ENCODE data around the gene MFNG. TPM values are rescaled to one million over a fixed set of nuclear protein-coding genes. Genes with fewer than 3 reads are reported as not detected.

The MFNG gene
- polyA plus RNA-seq, 1 donor from 2014 or later: 0.17 TPM

DNA sequence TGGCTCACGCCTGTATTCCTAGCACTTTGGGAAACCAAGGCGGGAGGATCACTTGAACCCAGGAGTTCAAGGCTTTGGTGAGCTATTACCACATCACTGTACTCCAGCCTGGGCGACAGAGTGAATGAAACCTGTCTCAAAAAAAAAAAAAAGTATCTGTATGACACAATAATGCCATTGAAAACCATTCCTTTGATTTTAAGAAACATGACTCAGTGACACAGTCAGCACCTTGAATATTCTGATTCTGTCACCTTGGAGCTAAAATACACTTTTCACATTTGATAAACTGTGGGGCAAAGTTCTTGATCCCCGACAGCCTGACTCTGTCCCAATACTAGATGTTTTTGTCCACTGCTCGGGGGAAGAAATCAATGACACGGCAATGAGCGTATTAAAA, 42.2 kb downstream of the MFNG start:
- Histone ChIP-seq H3K9me2 (ENCODE audit: insufficient read depth, low read length) (no peaks in the 10 kb centered on the region), H2AFZ (ENCODE audit: low read depth, low read length) (no peak overlapping the region), H3K9me3 (ENCODE audit: low read length) (no peaks in the 10 kb centered on the region), H3K27me3 (ENCODE audit: insufficient read depth, low read depth, low read length) (no peaks in the 10 kb centered on the region), H4K20me1 (ENCODE audit: insufficient read depth) (no peaks in the 10 kb centered on the region), H3K79me2 (replicated peaks; ENCODE audit: insufficient read depth, low read length) (no peaks in the 10 kb centered on the region), H3K4me2 (ENCODE audit: low read length) (no peak overlapping the region), H3K4me3 (ENCODE audit: low read length) (no peak overlapping the region), H3K36me3 (ENCODE audit: insufficient read depth, low read length) (no peaks in the 10 kb centered on the region), H3F3A (ENCODE audit: insufficient read depth, low read length, poor library complexity, severe bottlenecking) (no peaks in the 10 kb centered on the region), H3K9ac (ENCODE audit: low read length) (no peak overlapping the region), H3K27ac (ENCODE audit: low read length) (no peak overlapping the region)
- TF ChIP-seq MXI1 (conservative IDR thresholded peaks at IDR 0.05; ENCODE audit: poor library complexity, severe bottlenecking): no peak
- TF ChIP-seq, protein P1, sequence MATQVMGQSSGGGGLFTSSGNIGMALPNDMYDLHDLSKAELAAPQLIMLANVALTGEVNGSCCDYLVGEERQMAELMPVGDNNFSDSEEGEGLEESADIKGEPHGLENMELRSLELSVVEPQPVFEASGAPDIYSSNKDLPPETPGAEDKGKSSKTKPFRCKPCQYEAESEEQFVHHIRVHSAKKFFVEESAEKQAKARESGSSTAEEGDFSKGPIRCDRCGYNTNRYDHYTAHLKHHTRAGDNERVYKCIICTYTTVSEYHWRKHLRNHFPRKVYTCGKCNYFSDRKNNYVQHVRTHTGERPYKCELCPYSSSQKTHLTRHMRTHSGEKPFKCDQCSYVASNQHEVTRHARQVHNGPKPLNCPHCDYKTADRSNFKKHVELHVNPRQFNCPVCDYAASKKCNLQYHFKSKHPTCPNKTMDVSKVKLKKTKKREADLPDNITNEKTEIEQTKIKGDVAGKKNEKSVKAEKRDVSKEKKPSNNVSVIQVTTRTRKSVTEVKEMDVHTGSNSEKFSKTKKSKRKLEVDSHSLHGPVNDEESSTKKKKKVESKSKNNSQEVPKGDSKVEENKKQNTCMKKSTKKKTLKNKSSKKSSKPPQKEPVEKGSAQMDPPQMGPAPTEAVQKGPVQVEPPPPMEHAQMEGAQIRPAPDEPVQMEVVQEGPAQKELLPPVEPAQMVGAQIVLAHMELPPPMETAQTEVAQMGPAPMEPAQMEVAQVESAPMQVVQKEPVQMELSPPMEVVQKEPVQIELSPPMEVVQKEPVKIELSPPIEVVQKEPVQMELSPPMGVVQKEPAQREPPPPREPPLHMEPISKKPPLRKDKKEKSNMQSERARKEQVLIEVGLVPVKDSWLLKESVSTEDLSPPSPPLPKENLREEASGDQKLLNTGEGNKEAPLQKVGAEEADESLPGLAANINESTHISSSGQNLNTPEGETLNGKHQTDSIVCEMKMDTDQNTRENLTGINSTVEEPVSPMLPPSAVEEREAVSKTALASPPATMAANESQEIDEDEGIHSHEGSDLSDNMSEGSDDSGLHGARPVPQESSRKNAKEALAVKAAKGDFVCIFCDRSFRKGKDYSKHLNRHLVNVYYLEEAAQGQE (IDR thresholded peaks at IDR 0.05; ENCODE audit: borderline replicate concordance): no peak
- TF ChIP-seq TAF1 (IDR thresholded peaks at IDR 0.05; ENCODE audit: low read depth): no peak
- TF ChIP-seq RAD21 (conservative IDR thresholded peaks at IDR 0.05): no peak
- TF ChIP-seq EZH2 (IDR thresholded peaks at IDR 0.05; ENCODE audit: borderline replicate concordance, insufficient read depth, low read length, poor library complexity, severe bottlenecking): no peak
- no peak for TF ChIP-seq EP300 (conservative IDR thresholded peaks at IDR 0.05; ENCODE audit: poor library complexity, severe bottlenecking)
- no peak for TF ChIP-seq POLR2AphosphoS5 (IDR thresholded peaks at IDR 0.05)
- no peak for TF ChIP-seq SMC3 (conservative IDR thresholded peaks at IDR 0.05; ENCODE audit: poor library complexity)
- TF ChIP-seq, protein P2, sequence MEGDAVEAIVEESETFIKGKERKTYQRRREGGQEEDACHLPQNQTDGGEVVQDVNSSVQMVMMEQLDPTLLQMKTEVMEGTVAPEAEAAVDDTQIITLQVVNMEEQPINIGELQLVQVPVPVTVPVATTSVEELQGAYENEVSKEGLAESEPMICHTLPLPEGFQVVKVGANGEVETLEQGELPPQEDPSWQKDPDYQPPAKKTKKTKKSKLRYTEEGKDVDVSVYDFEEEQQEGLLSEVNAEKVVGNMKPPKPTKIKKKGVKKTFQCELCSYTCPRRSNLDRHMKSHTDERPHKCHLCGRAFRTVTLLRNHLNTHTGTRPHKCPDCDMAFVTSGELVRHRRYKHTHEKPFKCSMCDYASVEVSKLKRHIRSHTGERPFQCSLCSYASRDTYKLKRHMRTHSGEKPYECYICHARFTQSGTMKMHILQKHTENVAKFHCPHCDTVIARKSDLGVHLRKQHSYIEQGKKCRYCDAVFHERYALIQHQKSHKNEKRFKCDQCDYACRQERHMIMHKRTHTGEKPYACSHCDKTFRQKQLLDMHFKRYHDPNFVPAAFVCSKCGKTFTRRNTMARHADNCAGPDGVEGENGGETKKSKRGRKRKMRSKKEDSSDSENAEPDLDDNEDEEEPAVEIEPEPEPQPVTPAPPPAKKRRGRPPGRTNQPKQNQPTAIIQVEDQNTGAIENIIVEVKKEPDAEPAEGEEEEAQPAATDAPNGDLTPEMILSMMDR (IDR thresholded peaks at IDR 0.05; ENCODE audit: poor library complexity, severe bottlenecking): no peak

DNA sequence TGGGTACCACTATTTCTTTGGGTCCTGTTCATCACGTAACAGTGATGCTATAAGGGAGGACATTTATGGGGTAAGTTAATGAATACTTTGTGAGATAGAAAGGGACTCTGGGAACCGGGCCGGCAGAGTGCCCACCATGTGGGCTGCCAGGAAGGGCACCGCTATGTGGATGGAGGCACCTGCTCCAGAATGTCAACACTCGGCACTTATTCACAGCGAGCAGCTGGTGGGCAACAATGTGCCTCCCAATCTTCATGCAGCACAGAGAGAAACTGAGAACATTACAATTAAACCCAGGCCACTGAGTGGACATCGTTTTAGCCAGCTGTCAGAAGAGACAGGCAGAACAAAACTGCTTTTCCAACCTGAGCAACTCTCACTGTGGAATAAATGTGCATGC, 43.1 kb downstream of the MFNG start:
- no peak overlapping the region for H2AFZ ChIP-seq (ENCODE audit: low read depth, low read length)
- H4K20me1 ChIP-seq (ENCODE audit: insufficient read depth): no peaks in the 10 kb centered on the region
- no peak overlapping the region for H3K4me3 ChIP-seq (ENCODE audit: low read length)
- H3K36me3 ChIP-seq (ENCODE audit: insufficient read depth, low read length): no peaks in the 10 kb centered on the region
- no peaks in the 10 kb centered on the region for H3K9me3 ChIP-seq (ENCODE audit: low read length)
- H3K79me2 ChIP-seq (replicated peaks; ENCODE audit: insufficient read depth, low read length): no peaks in the 10 kb centered on the region
- H3K4me2 ChIP-seq (ENCODE audit: low read length): no peak overlapping the region
- no peaks in the 10 kb centered on the region for H3K27me3 ChIP-seq (ENCODE audit: insufficient read depth, low read depth, low read length)
- TF ChIP-seq TAF1 (IDR thresholded peaks at IDR 0.05; ENCODE audit: low read depth): no peak
- no peak for TF ChIP-seq EP300 (conservative IDR thresholded peaks at IDR 0.05; ENCODE audit: poor library complexity, severe bottlenecking)
- H3K27ac ChIP-seq (ENCODE audit: low read length): no peak overlapping the region
- H3K9me2 ChIP-seq (ENCODE audit: insufficient read depth, low read length): no peaks in the 10 kb centered on the region
- no peaks in the 10 kb centered on the region for H3F3A ChIP-seq (ENCODE audit: insufficient read depth, low read length, poor library complexity, severe bottlenecking)
- no peak overlapping the region for H3K9ac ChIP-seq (ENCODE audit: low read length)

DNA sequence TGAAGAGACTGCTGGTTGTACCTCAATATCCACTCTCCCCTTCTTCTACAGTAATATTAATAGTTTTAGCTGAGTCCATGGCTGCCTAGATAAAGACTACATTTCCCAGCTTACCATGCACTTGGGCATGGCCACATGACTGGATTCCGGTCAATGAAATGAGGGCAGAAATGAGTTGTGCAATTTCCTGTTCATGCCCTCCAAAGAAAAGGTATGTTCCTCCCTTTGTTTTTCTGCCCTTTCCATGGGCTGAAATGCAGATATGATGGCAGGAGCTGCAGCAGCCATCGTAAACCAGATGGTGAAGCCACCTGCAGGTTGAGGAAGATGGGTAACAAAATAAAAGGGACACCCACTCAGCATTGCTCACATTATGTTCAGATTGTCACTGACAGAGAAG, 43.6 kb downstream of the MFNG start:
- Histone ChIP-seq H3K4me3 (ENCODE audit: low read length) (no peak overlapping the region), H3F3A (ENCODE audit: insufficient read depth, low read length, poor library complexity, severe bottlenecking) (no peaks in the 10 kb centered on the region), H2AFZ (ENCODE audit: low read depth, low read length) (no peak overlapping the region), H3K36me3 (ENCODE audit: insufficient read depth, low read length) (no peaks in the 10 kb centered on the region), H3K4me2 (ENCODE audit: low read length) (no peak overlapping the region), H3K27ac (ENCODE audit: low read length) (no peak overlapping the region), H3K79me2 (replicated peaks; ENCODE audit: insufficient read depth, low read length) (no peaks in the 10 kb centered on the region), H3K9me2 (ENCODE audit: insufficient read depth, low read length) (no peaks in the 10 kb centered on the region), H4K20me1 (ENCODE audit: insufficient read depth) (no peaks in the 10 kb centered on the region), H3K27me3 (ENCODE audit: insufficient read depth, low read depth, low read length) (no peaks in the 10 kb centered on the region), H3K9ac (ENCODE audit: low read length) (no peak overlapping the region), H3K9me3 (ENCODE audit: low read length) (no peaks in the 10 kb centered on the region)
- TF ChIP-seq, protein P1 (IDR thresholded peaks at IDR 0.05; ENCODE audit: borderline replicate concordance): no peak
- no peak for TF ChIP-seq TAF1 (IDR thresholded peaks at IDR 0.05; ENCODE audit: low read depth)
- TF ChIP-seq POLR2AphosphoS5 (IDR thresholded peaks at IDR 0.05): no peak
- TF ChIP-seq SMC3 (conservative IDR thresholded peaks at IDR 0.05; ENCODE audit: poor library complexity): no peak
- no peak for TF ChIP-seq EP300 (conservative IDR thresholded peaks at IDR 0.05; ENCODE audit: poor library complexity, severe bottlenecking)
- TF ChIP-seq, protein P2 (IDR thresholded peaks at IDR 0.05; ENCODE audit: poor library complexity, severe bottlenecking): no peak
- no peak for TF ChIP-seq RAD21 (conservative IDR thresholded peaks at IDR 0.05)
- TF ChIP-seq EZH2 (IDR thresholded peaks at IDR 0.05; ENCODE audit: borderline replicate concordance, insufficient read depth, low read length, poor library complexity, severe bottlenecking): no peak
- TF ChIP-seq MXI1 (conservative IDR thresholded peaks at IDR 0.05; ENCODE audit: poor library complexity, severe bottlenecking): no peak

Measured in neural cell (in vitro differentiated cells).